Jurkat, Clone E6-1 (cell line): Measurements from ENCODE around the gene NUTM2E.
"Not testable (repeated sequence)": the region's sequence is repeated elsewhere in the genome, so short reads cannot be mapped to it uniquely, and the experiment has no call there.

Source experiments
- DNase-seq: peaks from one replicate; pipeline ENCODE4 v3.0.0-alpha.2; 2011; ENCODE audit warnings: low read depth, low spot score
- H3K4me3 ChIP-seq: 2 replicates; pipeline ENCODE4 v1.5.1; 2011; ENCODE audit warnings: mild to moderate bottlenecking, low read length, control low read depth, moderate library complexity

Gene NUTM2E

GRCh38 chr10:79853191-79853854, 26.8 kb downstream of the NUTM2E start:
- DNase-seq, H3K4me3 ChIP-seq: not testable (repeated sequence)

- not testable (repeated sequence) for DNase-seq, H3K4me3 ChIP-seq
Observed at GRCh38 chr10:79862269-79862668, 35.7 kb downstream of the NUTM2E start.

GRCh38 chr10:79862803-79863202, 36.3 kb downstream of the NUTM2E start:
- H3K4me3 ChIP-seq, DNase-seq: not testable (repeated sequence)

- H3K4me3 ChIP-seq, DNase-seq: not testable (repeated sequence)
Observed at GRCh38 chr10:79866903-79867551, 40.5 kb downstream of the NUTM2E start.

GRCh38 chr10:79868023-79868422, 41.5 kb downstream of the NUTM2E start:
- DNase-seq, H3K4me3 ChIP-seq: not testable (repeated sequence)

GRCh38 chr10:79869439-79870097, 43.0 kb downstream of the NUTM2E start:
- DNase-seq, H3K4me3 ChIP-seq: not testable (repeated sequence)

- H3K4me3 ChIP-seq, DNase-seq: not testable (repeated sequence)
Observed at GRCh38 chr10:79871729-79872128, 45.2 kb downstream of the NUTM2E start.
